ENCODE data around the gene ARHGEF4.

- TF ChIP-seq, protein P1, sequence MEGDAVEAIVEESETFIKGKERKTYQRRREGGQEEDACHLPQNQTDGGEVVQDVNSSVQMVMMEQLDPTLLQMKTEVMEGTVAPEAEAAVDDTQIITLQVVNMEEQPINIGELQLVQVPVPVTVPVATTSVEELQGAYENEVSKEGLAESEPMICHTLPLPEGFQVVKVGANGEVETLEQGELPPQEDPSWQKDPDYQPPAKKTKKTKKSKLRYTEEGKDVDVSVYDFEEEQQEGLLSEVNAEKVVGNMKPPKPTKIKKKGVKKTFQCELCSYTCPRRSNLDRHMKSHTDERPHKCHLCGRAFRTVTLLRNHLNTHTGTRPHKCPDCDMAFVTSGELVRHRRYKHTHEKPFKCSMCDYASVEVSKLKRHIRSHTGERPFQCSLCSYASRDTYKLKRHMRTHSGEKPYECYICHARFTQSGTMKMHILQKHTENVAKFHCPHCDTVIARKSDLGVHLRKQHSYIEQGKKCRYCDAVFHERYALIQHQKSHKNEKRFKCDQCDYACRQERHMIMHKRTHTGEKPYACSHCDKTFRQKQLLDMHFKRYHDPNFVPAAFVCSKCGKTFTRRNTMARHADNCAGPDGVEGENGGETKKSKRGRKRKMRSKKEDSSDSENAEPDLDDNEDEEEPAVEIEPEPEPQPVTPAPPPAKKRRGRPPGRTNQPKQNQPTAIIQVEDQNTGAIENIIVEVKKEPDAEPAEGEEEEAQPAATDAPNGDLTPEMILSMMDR (conservative IDR thresholded peaks at IDR 0.05; ENCODE audit: low read length), result no peak
- TF ChIP-seq EZH2phosphoT487 (IDR thresholded peaks at IDR 0.05; ENCODE audit: borderline replicate concordance), result no peak
Observed at GRCh38 chr2:130822766-130823165, 13.9 kb upstream of the ARHGEF4 start.

Measured in Loucy (cell line).